Kidney epithelial cell (primary cell): ENCODE measurements around the gene MARCHF3. TPM values are rescaled to one million over a fixed set of nuclear protein-coding genes. Genes with fewer than 3 reads are reported as not detected.

ENCODE experiments used
- DNase-seq: peaks from one replicate; pipeline ENCODE4 v3.0.0-alpha.2; 2010; ENCODE audit warnings: low read depth
- H3K27me3 ChIP-seq: 2 replicates; pipeline ENCODE4 v1.6.0; 2011; ENCODE audit warnings: low read length; ENCODE audit not compliant: control insufficient read depth, insufficient read depth
- H3K36me3 ChIP-seq: 2 replicates; pipeline ENCODE4 v1.5.1; 2011; ENCODE audit warnings: low read length; ENCODE audit not compliant: control insufficient read depth, insufficient read depth
- H3K4me3 ChIP-seq: 2 replicates; pipeline ENCODE4 v1.5.1; 2011; ENCODE audit warnings: low read depth, mild to moderate bottlenecking, control low read depth, low read length
- total RNA-seq: library from RNA; depleted of rRNA; stranded (reverse); fragments of >200 nt; gene quantifications from 2 replicates; pipeline ENCODE4 v1.2.3, GENCODE V29; 2015
- TF ChIP-seq, protein P1 (sequence below): IDR thresholded peaks from 2 replicates; pipeline ENCODE4 v1.5.1; 2011; ENCODE audit warnings: mild to moderate bottlenecking, moderate library complexity, low read length, control low read depth, inconsistent platforms; ENCODE audit not compliant: insufficient read depth, poor library complexity, severe bottlenecking

The MARCHF3 gene
- total RNA-seq, 1 donor from 2014 or later = 0.46 TPM

- no peaks in the 10 kb centered on the region for H3K27me3 ChIP-seq
- no peaks in the 10 kb centered on the region for H3K36me3 ChIP-seq
- TF ChIP-seq, protein P1, sequence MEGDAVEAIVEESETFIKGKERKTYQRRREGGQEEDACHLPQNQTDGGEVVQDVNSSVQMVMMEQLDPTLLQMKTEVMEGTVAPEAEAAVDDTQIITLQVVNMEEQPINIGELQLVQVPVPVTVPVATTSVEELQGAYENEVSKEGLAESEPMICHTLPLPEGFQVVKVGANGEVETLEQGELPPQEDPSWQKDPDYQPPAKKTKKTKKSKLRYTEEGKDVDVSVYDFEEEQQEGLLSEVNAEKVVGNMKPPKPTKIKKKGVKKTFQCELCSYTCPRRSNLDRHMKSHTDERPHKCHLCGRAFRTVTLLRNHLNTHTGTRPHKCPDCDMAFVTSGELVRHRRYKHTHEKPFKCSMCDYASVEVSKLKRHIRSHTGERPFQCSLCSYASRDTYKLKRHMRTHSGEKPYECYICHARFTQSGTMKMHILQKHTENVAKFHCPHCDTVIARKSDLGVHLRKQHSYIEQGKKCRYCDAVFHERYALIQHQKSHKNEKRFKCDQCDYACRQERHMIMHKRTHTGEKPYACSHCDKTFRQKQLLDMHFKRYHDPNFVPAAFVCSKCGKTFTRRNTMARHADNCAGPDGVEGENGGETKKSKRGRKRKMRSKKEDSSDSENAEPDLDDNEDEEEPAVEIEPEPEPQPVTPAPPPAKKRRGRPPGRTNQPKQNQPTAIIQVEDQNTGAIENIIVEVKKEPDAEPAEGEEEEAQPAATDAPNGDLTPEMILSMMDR = no peak
- H3K4me3 ChIP-seq = no peak overlapping the region
- no peak for DNase-seq
These were observed 193.6 kb downstream of the MARCHF3 start for GRCh38 chr5:126836778-126837177.

- Histone ChIP-seq H3K27me3 (no peaks in the 10 kb centered on the region), H3K36me3 (no peaks in the 10 kb centered on the region)
- TF ChIP-seq, protein P1 = no peak
These were observed 199.2 kb downstream of the MARCHF3 start for GRCh38 chr5:126831156-126831555.

DNA sequence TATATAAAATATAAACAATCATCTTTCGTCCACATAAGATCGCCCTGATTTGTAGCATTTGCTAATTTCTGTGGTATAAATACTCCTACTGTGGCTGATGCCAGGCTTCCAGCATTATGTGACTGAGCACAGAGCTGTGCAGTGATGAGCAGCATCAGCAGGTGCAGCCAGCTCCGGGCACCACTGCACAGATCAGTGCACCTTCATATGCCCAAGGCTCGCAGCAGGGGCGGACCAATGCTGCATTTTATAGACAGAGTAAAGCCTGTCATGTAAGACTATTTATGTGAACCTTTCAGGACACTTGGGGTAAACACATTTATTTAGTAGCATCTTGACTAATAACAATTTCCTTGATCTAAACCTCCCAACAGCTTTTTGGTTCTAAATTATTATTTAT lies 200.3 kb downstream of the MARCHF3 start:
- Histone ChIP-seq H3K27me3 (no peaks in the 10 kb centered on the region), H3K4me3 (no peak overlapping the region), H3K36me3 (no peaks in the 10 kb centered on the region)
- DNase-seq = no peak
- TF ChIP-seq, protein P1 = no peak

More at GRCh38 chr5:126831156-126831555, 199.2 kb downstream of the MARCHF3 start:
- no peak overlapping the region for H3K4me3 ChIP-seq
- DNase-seq = no peak

DNA sequence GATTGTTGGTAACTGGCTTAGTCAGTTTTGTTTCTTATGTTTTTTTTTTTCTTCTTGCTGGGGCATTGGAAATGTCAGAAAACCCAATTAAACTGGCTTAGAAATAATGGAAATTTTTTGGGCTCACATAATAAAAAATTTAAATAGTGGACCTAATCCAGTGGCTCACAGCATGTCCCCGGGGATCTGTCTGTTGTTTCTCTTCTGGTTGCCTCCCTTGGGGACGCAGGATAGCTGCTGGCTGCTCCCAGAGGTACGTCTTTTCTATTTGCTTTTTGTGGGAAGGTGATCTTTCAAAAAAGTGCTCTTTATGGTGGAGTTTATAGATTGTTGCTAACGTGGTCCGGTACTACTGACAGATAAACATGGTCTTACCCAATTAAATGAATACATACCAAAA lies 201.3 kb downstream of the MARCHF3 start:
- H3K27me3 ChIP-seq = no peaks in the 10 kb centered on the region
- H3K4me3 ChIP-seq = no peak overlapping the region
- no peaks in the 10 kb centered on the region for H3K36me3 ChIP-seq
- TF ChIP-seq, protein P1 = no peak
- no peak for DNase-seq

- TF ChIP-seq, protein P1 = no peak
- H3K27me3 ChIP-seq = no peaks in the 10 kb centered on the region
- no peaks in the 10 kb centered on the region for H3K36me3 ChIP-seq
- DNase-seq = no peak
- no peak overlapping the region for H3K4me3 ChIP-seq
These were observed 203.6 kb downstream of the MARCHF3 start for GRCh38 chr5:126826619-126827215.

GRCh38 chr5:126819253-126819652 lies 211.1 kb downstream of the MARCHF3 start:
- DNase-seq = no peak
- Histone ChIP-seq H3K36me3 (peaks cover 2% of the 10 kb centered on the region), H3K4me3 (no peak overlapping the region), H3K27me3 (no peaks in the 10 kb centered on the region)
- TF ChIP-seq, protein P1 = no peak
